HG03342 (cell line): ENCODE data around the gene SLMAP.
"Not testable (repeated sequence)": the region's sequence is repeated elsewhere in the genome, so short reads cannot be mapped to it uniquely, and the experiment has no call there.

Experiments
- ATAC-seq: cut with Tn5 transposase; IDR thresholded peaks from one replicate; pipeline ENCODE4 v1.9.1; 2021; ENCODE audit warnings: mild to moderate bottlenecking, moderate library complexity; ENCODE audit not compliant: unreplicated experiment

Gene SLMAP

GRCh38 chr3:57825116-57825515 is 69.0 kb downstream of the SLMAP start:
- ATAC-seq: no peak

- no peak for ATAC-seq
Observed at GRCh38 chr3:57826245-57826951, 70.3 kb downstream of the SLMAP start.

GRCh38 chr3:57826952-57827723 is 71.0 kb downstream of the SLMAP start:
- no peak for ATAC-seq

- no peak for ATAC-seq
Observed at GRCh38 chr3:57827757-57828156, 71.6 kb downstream of the SLMAP start.

- no peak for ATAC-seq
Observed at GRCh38 chr3:57832486-57832885, 76.4 kb downstream of the SLMAP start.

GRCh38 chr3:57832900-57833313 is 76.8 kb downstream of the SLMAP start:
- no peak for ATAC-seq

GRCh38 chr3:57833763-57834162 is 77.7 kb downstream of the SLMAP start:
- ATAC-seq: no peak

DNA sequence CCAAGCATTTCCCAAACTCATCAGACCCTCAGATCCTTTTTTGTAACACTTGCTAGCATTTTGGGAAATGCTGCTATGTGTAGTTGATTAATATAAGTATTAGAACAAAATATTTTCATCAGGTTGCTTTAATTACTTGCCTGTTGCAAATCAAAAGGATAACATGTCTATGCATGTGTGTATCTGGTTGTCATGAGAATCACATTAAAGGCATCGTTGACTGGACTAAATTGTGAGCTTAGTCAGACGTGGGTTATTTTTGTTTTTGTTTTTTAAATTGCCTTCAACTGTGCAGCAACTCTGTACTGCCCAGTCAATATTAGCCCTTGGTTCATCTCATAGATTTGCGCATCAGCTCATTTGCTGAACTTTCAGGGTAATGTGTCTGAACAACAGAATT is 81.6 kb downstream of the SLMAP start:
- ATAC-seq: no peak

- ATAC-seq: no peak
Observed at GRCh38 chr3:57838627-57839026, 82.5 kb downstream of the SLMAP start.

DNA sequence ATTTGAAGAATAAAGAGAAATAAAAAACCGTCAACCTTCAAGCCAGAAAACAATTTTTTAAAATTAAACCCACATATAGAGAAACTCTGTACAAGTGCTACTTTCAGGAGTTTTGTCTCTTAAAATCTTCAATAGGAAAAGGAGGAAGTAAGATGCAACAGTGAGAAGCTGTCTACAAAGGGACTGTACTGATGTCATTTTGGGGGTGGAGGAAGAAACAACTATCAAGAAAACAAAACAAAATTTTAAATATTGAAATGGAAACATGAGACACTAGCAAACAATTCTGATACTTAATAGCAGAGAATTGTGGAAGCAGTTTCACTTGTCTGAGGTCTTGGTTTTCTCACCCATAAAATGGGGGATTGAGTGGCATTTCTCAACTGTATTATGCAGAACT is 84.4 kb downstream of the SLMAP start:
- no peak for ATAC-seq

GRCh38 chr3:57841818-57842217 is 85.7 kb downstream of the SLMAP start:
- ATAC-seq: no peak

DNA sequence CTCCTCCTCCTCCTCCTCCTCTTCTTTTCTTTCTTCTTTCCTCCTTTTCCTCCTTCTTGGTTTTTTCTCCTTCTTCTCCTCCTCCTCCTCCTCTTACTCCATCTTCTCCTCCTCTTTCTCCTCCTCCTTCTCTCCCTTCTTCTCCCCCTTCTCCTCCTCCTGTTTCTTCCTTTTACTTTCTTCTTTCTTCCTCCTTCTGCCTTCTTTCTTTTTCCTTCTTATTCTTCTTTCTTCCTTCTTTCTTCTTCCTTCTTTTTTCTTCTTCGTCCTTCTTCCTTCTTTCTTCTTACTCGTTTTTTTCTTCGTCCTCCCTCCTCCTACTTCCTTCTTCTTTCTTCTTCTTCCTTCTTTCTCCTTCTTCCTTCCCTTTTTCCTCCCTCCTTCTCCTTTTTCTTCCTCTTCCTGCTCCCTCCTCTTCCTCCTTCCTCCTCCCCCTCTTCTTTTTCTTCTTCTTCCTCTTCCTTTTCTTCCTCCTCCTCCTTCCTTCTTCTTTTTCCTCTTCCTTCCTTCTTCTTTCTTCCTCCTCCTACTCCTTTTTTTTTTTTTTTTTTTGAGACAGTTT is 92.1 kb downstream of the SLMAP start:
- no peak for ATAC-seq

- ATAC-seq: no peak
Observed at GRCh38 chr3:57851304-57851703, 95.2 kb downstream of the SLMAP start.

DNA sequence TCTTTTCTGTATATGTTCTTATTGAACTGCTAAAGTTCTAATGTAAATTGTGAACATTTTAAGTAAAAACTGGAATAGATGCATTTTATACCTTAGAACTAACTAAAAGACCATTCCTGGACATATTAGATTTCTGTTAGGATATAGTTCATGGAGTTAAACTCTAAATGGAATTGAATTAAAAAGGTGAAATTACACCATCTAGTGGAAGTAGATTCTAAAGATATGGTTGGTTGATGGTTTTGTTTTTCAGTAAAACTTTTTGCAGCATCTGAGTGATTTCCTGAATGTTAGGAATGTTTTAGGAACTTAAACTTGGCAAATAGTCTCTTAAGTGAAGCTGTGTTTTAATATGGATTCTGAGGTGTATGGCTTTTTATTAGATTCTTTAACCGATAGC is 96.8 kb downstream of the SLMAP start:
- ATAC-seq: no peak

DNA sequence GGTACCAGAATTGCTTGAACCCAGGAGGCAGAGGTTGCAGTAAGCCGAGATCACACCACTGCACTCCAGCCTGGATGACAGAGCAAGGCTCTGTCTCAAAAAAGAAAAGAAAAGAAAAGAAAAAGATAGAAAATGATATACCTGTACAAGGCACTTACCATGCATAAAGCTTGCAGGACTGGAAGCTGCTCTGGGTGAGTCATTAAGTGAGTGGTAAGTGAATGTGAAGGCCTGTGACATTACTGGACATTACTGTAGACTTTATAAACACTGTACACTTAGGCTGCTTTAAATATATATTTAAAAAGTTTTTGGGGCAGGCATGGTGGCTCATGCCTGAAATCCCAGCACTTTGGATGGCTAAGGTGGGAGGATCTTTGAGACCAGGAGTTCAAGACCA is 99.2 kb downstream of the SLMAP start:
- ATAC-seq: no peak

DNA sequence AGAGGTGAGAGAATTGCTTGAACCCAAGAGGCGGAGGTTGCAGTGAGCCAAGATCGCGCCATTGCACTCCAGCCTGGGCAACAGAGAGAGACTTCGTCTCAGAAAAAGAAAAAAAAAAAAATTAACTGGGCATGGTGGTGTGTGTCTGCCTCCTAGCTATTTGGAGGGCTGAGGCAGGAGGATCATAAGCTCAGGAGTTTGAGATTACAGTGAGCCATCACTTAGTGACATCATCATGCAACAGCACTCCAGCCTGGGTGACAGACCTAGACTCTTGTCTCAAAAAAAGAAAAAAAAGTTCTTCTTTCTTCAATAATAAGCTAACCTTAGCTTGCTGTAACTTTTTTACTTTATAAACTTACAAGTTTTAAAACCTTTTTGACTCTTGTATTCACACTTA is 99.8 kb downstream of the SLMAP start:
- no peak for ATAC-seq

DNA sequence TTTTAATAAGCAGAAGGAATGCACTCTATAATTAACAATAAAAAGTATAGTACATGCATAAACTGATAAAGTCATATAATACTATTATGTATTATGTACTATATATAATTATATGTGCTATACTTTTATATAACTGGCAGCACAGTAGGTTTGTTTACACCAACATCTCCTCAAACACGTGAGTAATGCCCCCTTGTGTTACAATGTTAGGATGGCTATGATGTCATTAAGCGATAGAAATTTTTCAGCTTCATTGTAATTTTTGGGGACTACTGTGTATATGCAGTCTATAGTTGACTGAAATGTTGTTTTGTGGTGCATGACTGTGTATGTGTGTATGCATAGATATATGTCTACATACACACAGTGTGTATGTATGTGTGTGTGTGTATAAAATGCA is 100.6 kb downstream of the SLMAP start:
- no peak for ATAC-seq

GRCh38 chr3:57862894-57863293 is 106.8 kb downstream of the SLMAP start:
- no peak for ATAC-seq

DNA sequence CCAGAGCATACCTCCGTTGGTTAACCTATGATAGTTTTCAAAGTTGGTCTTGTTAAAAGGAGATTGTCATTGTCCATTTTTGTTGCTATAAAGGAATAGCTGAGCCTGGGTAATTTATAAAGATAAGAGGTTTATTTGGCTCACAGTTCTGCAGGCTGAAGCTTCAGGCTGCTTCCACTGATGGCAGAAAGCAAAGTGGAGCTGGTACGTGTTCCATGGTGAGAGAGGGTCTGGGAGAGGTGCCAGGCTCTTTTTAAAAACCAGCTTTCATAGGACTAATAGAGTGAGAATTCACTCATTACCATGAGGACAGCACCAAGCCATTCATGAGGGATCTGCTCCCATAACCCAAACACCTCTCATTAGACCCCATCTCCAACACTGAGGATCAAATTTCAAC is 107.3 kb downstream of the SLMAP start:
- no peak for ATAC-seq

- no peak for ATAC-seq
Observed at GRCh38 chr3:57864853-57865252, 108.7 kb downstream of the SLMAP start.

- not testable (repeated sequence) for ATAC-seq
Observed at GRCh38 chr3:57869110-57869509, 113.0 kb downstream of the SLMAP start.

DNA sequence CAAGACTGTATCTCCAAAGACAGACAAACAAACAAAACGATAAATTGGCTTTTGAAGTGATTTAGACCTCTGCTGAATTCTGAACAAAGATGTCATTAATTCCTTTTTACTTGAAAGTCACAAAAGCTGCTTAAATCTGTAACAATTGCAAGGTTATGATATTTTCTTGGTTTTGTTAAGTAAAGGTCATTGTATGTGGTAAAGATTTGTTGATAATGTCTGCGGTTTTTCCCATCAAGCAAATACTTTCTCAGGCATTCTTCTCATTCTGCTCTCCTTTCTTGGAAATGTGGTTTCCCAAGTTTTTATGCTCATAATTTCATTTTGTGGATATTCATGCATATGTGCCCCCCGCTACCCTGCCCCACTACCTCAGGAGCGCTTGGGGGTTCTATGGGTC is 116.5 kb downstream of the SLMAP start:
- no peak for ATAC-seq
